Neuronal stem cell (in vitro differentiated cells): Measurements from ENCODE around the gene ING5.

Experiments used
- DNase-seq: peaks from one replicate; pipeline ENCODE4 v3.0.0-alpha.2; 2013; ENCODE audit warnings: low spot score
- H2AFZ ChIP-seq: one replicate; pipeline ENCODE4 v1.6.1; 2013; ENCODE audit warnings: mild to moderate bottlenecking, low read length, inconsistent platforms
- H2AK5ac ChIP-seq: 2 replicates; pipeline ENCODE4 v1.6.1; 2013; ENCODE audit warnings: low read depth, mild to moderate bottlenecking, inconsistent platforms, low read length, moderate library complexity, mixed read lengths
- H2BK120ac ChIP-seq: 2 replicates; pipeline ENCODE4 v1.6.1; 2013; ENCODE audit warnings: low read depth, mild to moderate bottlenecking, inconsistent platforms, low read length, moderate library complexity, mixed read lengths
- H2BK12ac ChIP-seq: one replicate; pipeline ENCODE4 v1.6.1; 2013; ENCODE audit warnings: low read length, inconsistent platforms
- H2BK15ac ChIP-seq: 2 replicates; pipeline ENCODE4 v1.6.1; 2013; ENCODE audit warnings: mild to moderate bottlenecking, low read length, inconsistent platforms, mixed read lengths
- H2BK5ac ChIP-seq: one replicate; pipeline ENCODE4 v1.6.1; 2013; ENCODE audit warnings: inconsistent platforms, mild to moderate bottlenecking, low read length, moderate library complexity
- H3K14ac ChIP-seq: one replicate; pipeline ENCODE4 v1.6.1; 2013; ENCODE audit warnings: low read length, inconsistent platforms
- H3K18ac ChIP-seq: 2 replicates; pipeline ENCODE4 v1.6.1; 2013; ENCODE audit warnings: low read length, inconsistent platforms
- H3K23ac ChIP-seq: 2 replicates; pipeline ENCODE4 v1.6.1; 2013; ENCODE audit warnings: low read depth, mild to moderate bottlenecking, mixed read lengths, low read length, inconsistent platforms; ENCODE audit not compliant: poor library complexity
- H3K27ac ChIP-seq: replicated peaks from 3 replicates; pipeline ENCODE4 v1.5.1; 2013; ENCODE audit warnings: low read length, inconsistent platforms
- H3K27me3 ChIP-seq, 3 experiments: 2 replicates each; pipeline ENCODE4 v1.6.1; 2013; ENCODE audit warnings: low read length in 3 of 3, mild to moderate bottlenecking in 2 of 3, inconsistent platforms in 1 of 3, low read depth in 1 of 3, mixed read lengths in 1 of 3, moderate library complexity in 1 of 3; ENCODE audit not compliant: control insufficient read depth in 3 of 3, insufficient read depth in 3 of 3
- H3K36me3 ChIP-seq, 2 donors: replicated peaks in 1 of 2; 2 replicates each; pipeline ENCODE4 v1.6.1; 2013; ENCODE audit warnings: low read length in 2 of 2; ENCODE audit not compliant: control insufficient read depth in 2 of 2, insufficient read depth in 2 of 2
- H3K4ac ChIP-seq: 2 replicates; pipeline ENCODE4 v1.6.1; 2013; ENCODE audit warnings: inconsistent platforms, mild to moderate bottlenecking, low read length, moderate library complexity
- H3K4me1 ChIP-seq, 2 donors: 1 replicate in 1 of 2; 2 replicates in 1 of 2; pipeline ENCODE4 v1.6.1; 2013; ENCODE audit warnings: low read length in 2 of 2, low read depth in 1 of 2; ENCODE audit not compliant: control insufficient read depth in 2 of 2, insufficient read depth in 1 of 2
- H3K4me2 ChIP-seq: one replicate; pipeline ENCODE4 v1.6.1; 2013; ENCODE audit warnings: mild to moderate bottlenecking, low read length, inconsistent platforms; ENCODE audit not compliant: insufficient read depth, poor library complexity, severe bottlenecking
- H3K4me3 ChIP-seq, 2 donors: 2 replicates each; pipeline ENCODE4 v1.5.1; 2013; ENCODE audit warnings: low read length in 2 of 2, mild to moderate bottlenecking in 2 of 2, inconsistent platforms in 1 of 2, moderate library complexity in 1 of 2
- H3K79me1 ChIP-seq: one replicate; pipeline ENCODE4 v1.6.1; 2013; ENCODE audit warnings: low read depth, mild to moderate bottlenecking, inconsistent platforms, low read length, moderate library complexity
- H3K9ac ChIP-seq: one replicate; pipeline ENCODE4 v1.6.1; 2013; ENCODE audit warnings: mild to moderate bottlenecking, low read depth, low read length, inconsistent platforms; ENCODE audit not compliant: poor library complexity
- H3K9me3 ChIP-seq, 2 donors: replicated peaks in 1 of 2; 2 replicates each; pipeline versions ENCODE3 to v1.6.1; 2013; ENCODE audit warnings: low read length in 2 of 2, mild to moderate bottlenecking in 2 of 2, inconsistent platforms in 1 of 2, low read depth in 1 of 2, mixed read lengths in 1 of 2, moderate library complexity in 1 of 2; ENCODE audit not compliant: control insufficient read depth in 2 of 2, insufficient read depth in 1 of 2
- H4K8ac ChIP-seq: one replicate; pipeline ENCODE4 v1.6.1; 2013; ENCODE audit warnings: low read depth, mild to moderate bottlenecking, inconsistent platforms, low read length, moderate library complexity
- H4K91ac ChIP-seq: one replicate; pipeline ENCODE4 v1.6.1; 2013; ENCODE audit warnings: low read length, low read depth, mild to moderate bottlenecking, inconsistent platforms; ENCODE audit not compliant: poor library complexity
- WGBS, 2 donors: extraction: QIAGEN DNeasy Blood & Tissue Kit; methylation state at CpG; one replicate each; pipeline ENCODE4 v1.1.7; 2013; ENCODE audit warnings: missing lambda C conversion rate in 2 of 2, mixed read lengths in 1 of 2; ENCODE audit not compliant: insufficient read length in 2 of 2, insufficient replicate concordance in 1 of 2; ENCODE audit errors: extremely low coverage in 2 of 2; 5-methylcytosine and 5-hydroxymethylcytosine counted together

ING5 gene

DNA sequence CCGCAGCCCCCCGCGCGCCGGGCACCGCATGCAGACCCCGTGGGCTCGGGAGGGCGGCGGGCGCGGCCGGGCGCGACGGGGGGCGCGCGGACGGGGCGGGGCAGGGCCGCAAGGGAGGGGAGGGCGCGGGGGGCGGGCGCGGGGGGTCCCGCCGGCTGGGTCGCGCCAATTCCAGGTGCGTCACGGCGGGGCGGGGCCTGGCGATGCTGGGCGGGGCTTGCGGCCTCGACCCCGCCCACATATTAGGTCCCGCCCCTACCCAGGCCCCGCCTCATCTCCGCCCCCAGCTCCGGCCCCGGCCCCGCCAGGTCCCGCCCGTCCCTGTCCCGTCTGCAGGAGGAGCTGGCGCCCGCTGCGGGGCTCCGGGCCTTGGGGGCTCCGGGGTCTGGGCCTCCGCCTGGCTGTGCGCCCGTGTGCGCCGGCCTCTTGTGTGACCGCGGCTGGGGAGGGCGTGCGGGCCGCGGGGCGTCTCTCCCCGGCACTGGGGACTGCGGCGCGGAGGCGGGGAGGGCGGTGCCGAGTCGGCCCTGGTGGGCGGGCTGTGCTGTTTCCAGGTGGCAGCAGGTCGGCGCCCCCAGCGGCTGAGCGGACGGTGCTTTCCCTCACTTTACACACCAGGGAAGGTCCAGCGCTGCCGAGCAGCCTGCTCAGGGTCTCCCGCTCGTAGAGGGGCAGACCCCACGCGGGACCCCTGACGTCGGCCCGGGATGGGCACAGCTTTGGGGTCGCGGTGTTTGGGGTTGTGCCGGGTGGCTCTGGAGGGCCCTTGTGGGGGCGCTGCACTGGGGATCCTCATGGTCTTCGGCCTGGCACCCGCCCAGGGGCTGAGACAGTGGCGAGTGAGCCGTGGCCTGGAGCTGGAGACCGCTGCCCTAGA lies 554 bp downstream of the ING5 start:
- H3K9me3 ChIP-seq = peaks cover 7 to 18% of the 10 kb centered on the region in 2 donors
- H2BK5ac ChIP-seq = no peak overlapping the region
- H3K23ac ChIP-seq = peak overlapping the region; percentile 93
- peaks cover 14 to 33% of the 10 kb centered on the region in 2 donors for H3K36me3 ChIP-seq
- no CpG with 5 or more reads among the region's 98 CpGs for WGBS, 2 donors
- H2AFZ ChIP-seq = peak overlapping the region; percentile 98
- H3K79me1 ChIP-seq = peaks cover 15% of the 10 kb centered on the region
- H3K9ac ChIP-seq = peak overlapping the region; percentile 88
- DNase-seq = peak; percentile 87
- no peak overlapping the region for H2BK12ac ChIP-seq
- H3K14ac ChIP-seq = no peak overlapping the region
- peak overlapping the region; percentile 90 for H3K4me2 ChIP-seq
- H3K27ac ChIP-seq = peak overlapping the region; percentile 87
- no peaks in the 10 kb centered on the region for H3K27me3 ChIP-seq
- peak overlapping the region; percentile 94 to 97 for H3K4me3 ChIP-seq
- no peak overlapping the region for H4K91ac ChIP-seq
- no peak overlapping the region for H4K8ac ChIP-seq
- H2AK5ac ChIP-seq = no peak overlapping the region
- no peak overlapping the region for H2BK120ac ChIP-seq
- H3K18ac ChIP-seq = peak overlapping the region; percentile 98
- H3K4me1 ChIP-seq = peaks cover 5 to 7% of the 10 kb centered on the region in 2 donors
- no peak overlapping the region for H3K4ac ChIP-seq
- no peak overlapping the region for H2BK15ac ChIP-seq

DNA sequence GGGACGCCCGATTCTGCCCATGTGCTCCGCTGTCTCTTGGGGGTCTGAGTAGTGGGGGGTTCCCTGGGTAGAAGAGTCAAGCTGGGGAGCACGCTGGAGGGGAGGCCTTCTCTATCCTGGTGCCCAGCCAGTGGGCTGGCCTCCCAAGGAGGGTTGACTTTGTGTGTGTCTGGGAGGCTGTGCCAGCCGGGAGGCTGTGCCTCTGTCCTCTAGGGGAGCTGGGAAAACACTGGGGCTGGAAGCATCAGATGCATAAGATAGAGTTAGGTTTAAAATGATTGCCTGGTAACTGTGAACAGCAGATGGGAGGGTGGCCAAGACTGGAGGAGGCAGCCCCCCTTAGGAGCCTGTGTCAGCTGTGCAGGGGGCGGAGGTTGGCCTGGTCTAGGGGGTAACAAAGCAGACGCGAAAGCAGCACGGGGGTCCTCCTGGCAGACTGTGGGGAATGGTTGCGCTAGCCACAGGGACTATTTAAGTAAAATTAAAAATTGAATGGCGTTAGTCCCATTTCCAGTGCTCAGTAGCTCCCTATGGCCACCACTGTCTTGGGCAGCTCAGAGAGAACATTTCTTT lies 1.3 kb downstream of the ING5 start:
- Histone ChIP-seq H3K18ac (peak overlapping the region; percentile 59), H3K4me2 (peak overlapping the region; percentile 90), H3K14ac (no peak overlapping the region), H2AFZ (peak overlapping the region; percentile 98), H3K9ac (peak overlapping the region; percentile 88), H3K79me1 (peaks cover 15% of the 10 kb centered on the region), H2BK15ac (no peak overlapping the region), H3K4me3 (peak overlapping the region; percentile 94 to 97), H3K23ac (no peak overlapping the region), H3K9me3 (peaks cover 7 to 18% of the 10 kb centered on the region in 2 donors), H2BK5ac (no peak overlapping the region), H2AK5ac (no peak overlapping the region), H3K36me3 (peaks cover 16 to 40% of the 10 kb centered on the region in 2 donors), H3K27me3 (no peaks in the 10 kb centered on the region), H4K91ac (no peak overlapping the region), H3K27ac (no peak overlapping the region), H3K4ac (no peak overlapping the region), H4K8ac (no peak overlapping the region), H2BK12ac (no peak overlapping the region), H2BK120ac (no peak overlapping the region), H3K4me1 (peaks cover 5 to 7% of the 10 kb centered on the region in 2 donors)
- WGBS, 2 donors = no CpG with 5 or more reads among the region's 11 CpGs
- no peak for DNase-seq

DNA sequence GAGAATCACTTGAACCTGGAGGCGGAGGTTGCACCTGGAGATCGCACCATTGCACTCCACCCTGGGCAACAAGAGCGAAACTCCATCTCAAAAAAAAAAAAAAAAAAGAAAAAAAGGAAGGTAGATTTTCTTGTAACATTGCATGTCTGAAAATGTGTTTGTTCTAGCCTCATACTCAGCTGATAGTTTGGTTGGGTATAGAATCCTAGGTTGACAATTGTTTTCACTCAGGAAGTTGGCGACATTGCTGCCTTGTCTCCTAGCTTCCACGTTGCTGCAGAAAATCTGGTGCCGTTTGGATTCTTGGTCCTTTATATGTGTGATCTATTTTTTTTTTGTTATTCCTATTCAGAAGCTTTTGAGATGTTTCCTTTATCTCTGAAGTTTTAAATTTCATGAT lies 4.7 kb downstream of the ING5 start:
- H3K18ac ChIP-seq = no peak overlapping the region
- no peak overlapping the region for H2BK120ac ChIP-seq
- no peak overlapping the region for H3K4ac ChIP-seq
- no peak overlapping the region for H3K4me2 ChIP-seq
- peaks cover 5 to 7% of the 10 kb centered on the region in 2 donors for H3K4me1 ChIP-seq
- H2BK5ac ChIP-seq = no peak overlapping the region
- no peak overlapping the region for H2AK5ac ChIP-seq
- H3K36me3 ChIP-seq = peaks cover 39 to 71% of the 10 kb centered on the region in 2 donors
- H3K4me3 ChIP-seq = no peak overlapping the region
- H3K27ac ChIP-seq = no peak overlapping the region
- H3K9me3 ChIP-seq = peaks cover 7 to 21% of the 10 kb centered on the region in 2 donors
- no peak overlapping the region for H4K91ac ChIP-seq
- H3K23ac ChIP-seq = no peak overlapping the region
- no peaks in the 10 kb centered on the region for H3K27me3 ChIP-seq
- WGBS, 2 donors = no CpG with 5 or more reads among the region's 6 CpGs
- H4K8ac ChIP-seq = no peak overlapping the region
- H3K14ac ChIP-seq = no peak overlapping the region
- peaks cover 15% of the 10 kb centered on the region for H3K79me1 ChIP-seq
- H2BK12ac ChIP-seq = no peak overlapping the region
- H2AFZ ChIP-seq = no peak overlapping the region
- H2BK15ac ChIP-seq = no peak overlapping the region
- H3K9ac ChIP-seq = no peak overlapping the region
- DNase-seq = no peak

DNA sequence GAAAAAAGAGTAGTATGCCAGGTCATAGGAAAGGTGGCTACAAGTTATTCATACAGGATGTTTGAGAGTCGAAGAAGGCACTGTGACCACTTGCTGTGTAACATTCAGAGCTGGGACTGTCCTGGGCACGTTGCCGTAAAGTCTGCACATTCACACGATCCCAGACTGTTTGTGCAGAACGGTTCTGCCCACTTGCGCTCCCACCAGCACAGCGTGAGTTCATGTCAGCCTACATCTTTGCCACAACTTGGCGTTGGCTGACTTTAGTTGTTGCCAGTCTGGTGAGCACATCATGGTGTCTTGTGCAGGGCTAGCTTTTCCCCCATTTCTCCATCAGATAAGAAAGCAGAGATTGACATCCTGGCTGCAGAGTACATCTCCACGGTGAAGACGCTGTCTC lies 7.0 kb downstream of the ING5 start:
- H2BK5ac ChIP-seq = no peak overlapping the region
- no peak overlapping the region for H3K9ac ChIP-seq
- H3K14ac ChIP-seq = no peak overlapping the region
- WGBS, 2 donors = no CpG with 5 or more reads among the region's 10 CpGs
- peaks cover 55 to 92% of the 10 kb centered on the region in 2 donors for H3K36me3 ChIP-seq
- H2BK12ac ChIP-seq = no peak overlapping the region
- H4K91ac ChIP-seq = no peak overlapping the region
- H3K4me3 ChIP-seq = no peak overlapping the region
- no peaks in the 10 kb centered on the region for H3K27me3 ChIP-seq
- no peak overlapping the region for H2BK15ac ChIP-seq
- H3K4ac ChIP-seq = no peak overlapping the region
- H3K18ac ChIP-seq = no peak overlapping the region
- no peak overlapping the region for H2BK120ac ChIP-seq
- no peak overlapping the region for H3K23ac ChIP-seq
- H3K79me1 ChIP-seq = peaks cover 5% of the 10 kb centered on the region
- H3K27ac ChIP-seq = no peak overlapping the region
- DNase-seq = no peak
- no peaks in the 10 kb centered on the region for H3K4me1 ChIP-seq
- H3K4me2 ChIP-seq = no peak overlapping the region
- peaks cover 9 to 34% of the 10 kb centered on the region in 2 donors for H3K9me3 ChIP-seq
- H4K8ac ChIP-seq = no peak overlapping the region
- H2AFZ ChIP-seq = no peak overlapping the region
- no peak overlapping the region for H2AK5ac ChIP-seq
